Measurements from ENCODE around the gene RFXAP.

Gene RFXAP

DNA sequence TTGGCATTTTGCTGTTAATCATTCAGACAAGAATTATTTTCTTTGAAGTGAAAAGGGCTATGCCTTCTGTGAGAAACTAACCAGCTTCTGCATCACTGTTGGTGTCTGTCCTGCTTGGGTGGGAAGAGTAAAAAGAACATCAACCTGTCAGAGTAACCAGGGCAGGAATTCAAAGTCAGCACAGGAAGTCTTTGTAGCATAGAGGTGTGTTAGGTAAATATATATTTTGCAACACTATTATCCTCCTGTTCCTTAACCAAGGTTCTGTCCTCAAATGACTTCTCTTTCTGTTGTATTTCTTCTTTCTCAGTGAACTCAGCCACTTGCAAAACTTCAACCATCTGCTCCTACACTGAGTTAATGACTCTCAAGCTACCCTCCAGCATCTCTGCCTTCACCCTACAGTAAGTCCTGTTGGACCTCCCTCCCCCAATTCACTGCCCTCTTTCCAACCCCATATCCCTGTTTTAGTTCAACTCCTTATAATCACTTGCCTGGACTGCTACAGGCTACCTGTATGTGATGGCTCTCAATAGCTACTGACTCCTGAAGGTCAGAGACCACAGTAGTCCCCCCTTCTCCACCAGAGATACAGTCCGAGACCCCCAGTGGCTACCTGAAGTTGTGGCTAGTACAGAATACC lies 51.1 kb downstream of the RFXAP start:
- DNase-seq (ENCODE audit: low read depth) = no peak

DNA sequence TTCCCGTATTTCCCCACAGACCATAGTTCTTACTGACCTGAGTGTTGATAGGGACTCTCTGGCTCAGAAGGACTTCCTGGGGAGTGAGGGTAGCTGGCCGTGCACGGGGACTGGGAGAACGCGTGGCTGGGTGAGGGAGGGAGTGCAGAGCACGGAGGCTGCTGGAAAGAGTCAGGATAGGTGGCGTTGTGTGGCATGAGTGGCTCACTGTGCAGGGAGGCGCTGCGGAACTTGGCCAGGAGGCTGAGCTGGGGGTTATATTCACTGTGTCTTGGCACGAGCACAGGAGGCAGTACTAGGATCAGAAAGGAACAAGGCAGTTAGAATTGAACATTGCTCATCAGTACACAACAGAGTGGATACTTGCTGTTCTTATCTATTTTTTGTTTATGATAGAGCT lies 53.6 kb downstream of the RFXAP start:
- no peak for DNase-seq (ENCODE audit: low read depth)

DNA sequence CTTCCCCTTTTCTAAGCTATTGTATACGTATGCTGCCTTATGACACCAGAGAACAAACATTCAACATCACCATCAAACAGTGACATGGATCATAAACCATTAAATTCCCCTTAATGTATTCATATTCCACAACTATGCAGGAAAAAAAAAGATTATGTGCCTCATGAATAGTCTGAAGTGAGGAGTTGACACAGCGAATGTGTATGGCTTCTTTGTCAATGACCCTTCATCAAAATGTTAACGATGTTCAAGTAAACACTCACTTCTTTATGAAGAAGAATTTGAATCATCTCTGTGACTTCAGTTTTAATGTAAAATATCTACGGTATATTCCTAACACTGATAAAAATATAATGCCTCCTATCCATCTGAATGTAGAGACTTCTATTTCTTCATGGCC lies 56.4 kb downstream of the RFXAP start:
- no peak for DNase-seq (ENCODE audit: low read depth)

DNA sequence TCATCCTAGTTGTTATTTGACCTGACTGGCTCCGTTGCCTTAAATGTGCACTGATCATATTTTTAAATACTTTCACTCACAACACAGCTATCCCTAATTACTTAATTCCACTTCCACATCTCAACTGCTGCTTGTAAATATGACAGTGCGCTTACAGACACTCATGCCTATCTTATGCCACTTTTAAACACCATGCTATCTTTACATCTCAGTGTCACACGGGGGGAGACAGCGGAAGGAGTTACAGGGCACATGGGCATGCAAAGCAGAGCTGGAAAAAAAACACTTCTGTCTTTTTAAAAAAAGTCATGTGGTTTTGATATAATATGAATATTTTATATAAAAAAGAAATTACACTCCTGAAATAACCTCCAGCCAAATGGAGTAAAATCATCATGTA lies 56.9 kb downstream of the RFXAP start:
- no peak for DNase-seq (ENCODE audit: low read depth)

All from stimulated activated CD8-positive, alpha-beta memory T cell treated with anti-CD3 and anti-CD28 coated beads, Interleukin-15, amount 100 ng/mL, for 24 hours (primary cell).